H1 (cell line): ENCODE measurements around the gene CKM.

Experiments used
- ATF2 ChIP-seq: IDR thresholded peaks from 2 replicates; pipeline ENCODE4 v1.6.1; 2012; ENCODE audit warnings: low read length, inconsistent platforms
- CHD2 ChIP-seq: IDR thresholded peaks from 2 replicates; pipeline ENCODE4 v1.6.1; 2012; ENCODE audit warnings: low read length, improper control_type of control experiment
- CREB1 ChIP-seq: IDR thresholded peaks from 2 replicates; pipeline ENCODE4 v1.6.1; 2012; ENCODE audit warnings: inconsistent platforms
- CTCF ChIP-seq, 3 experiments: IDR thresholded peaks; 1 replicate in 2 of 3; 2 replicates in 1 of 3; pipeline versions ENCODE4 v1.5.1 to v1.6.1; 2011; ENCODE audit warnings: low read length in 3 of 3, mild to moderate bottlenecking in 3 of 3, inconsistent platforms in 2 of 3, low read depth in 1 of 3, moderate library complexity in 1 of 3; ENCODE audit not compliant: insufficient read depth in 1 of 3; ENCODE audit errors: control extremely low read depth in 1 of 3
- RAD21 ChIP-seq, 2 experiments: IDR thresholded peaks in 1 of 2; conservative IDR thresholded peaks in 1 of 2; 2 replicates each; pipeline ENCODE4 v1.6.1; 2011; ENCODE audit warnings: low read depth in 2 of 2, low read length in 2 of 2, improper control_type of control experiment in 1 of 2, inconsistent platforms in 1 of 2, mild to moderate bottlenecking in 1 of 2, moderate library complexity in 1 of 2
- SRF ChIP-seq: IDR thresholded peaks from 2 replicates; pipeline ENCODE4 v1.6.1; 2011; ENCODE audit warnings: mild to moderate bottlenecking, low read depth, low read length, moderate library complexity
- USF2 ChIP-seq: IDR thresholded peaks from 2 replicates; pipeline ENCODE4 v1.6.1; 2011; ENCODE audit warnings: low read length, improper control_type of control experiment
- ZNF274 ChIP-seq: IDR thresholded peaks from 2 replicates; pipeline ENCODE4 v1.7.0; 2012; ENCODE audit warnings: low read length, borderline replicate concordance; ENCODE audit errors: extremely low read depth

- TF ChIP-seq RAD21 (IDR thresholded peaks at IDR 0.05 in 1 of 2, conservative IDR thresholded peaks at IDR 0.05 in 1 of 2; ENCODE audit: low read depth in 2 of 2, low read length in 2 of 2) (no peak), CREB1 (no peak), CTCF (IDR thresholded peaks at IDR 0.05; ENCODE audit: control extremely low read depth in 1 of 3, insufficient read depth in 1 of 3, low read depth in 1 of 3, low read length in 3 of 3) (no peak), SRF (no peak), USF2 (no peak), CHD2 (no peak), ATF2 (no peak), ZNF274 (no peak)
These were observed 16.6 kb downstream of the CKM start for GRCh38 chr19:45306040-45306439.
